ENCODE results near the gene SBF2.

SBF2 gene

GRCh38 chr11:9731256-9731655 lies 562.8 kb downstream of the SBF2 start:
- no peak for DNase-seq

Measured in amygdala (tissue), 56 donors.